PFSK-1 (cell line): Measurements from ENCODE around the gene FLNC.

Experiments
- FOXP2 ChIP-seq: optimal IDR thresholded peaks from 2 replicates; pipeline ENCODE3; 2011; ENCODE audit warnings: borderline replicate concordance, control low read depth, inconsistent platforms; ENCODE audit not compliant: insufficient read depth; ENCODE audit errors: extremely low read length, extremely low read depth
- POLR2AphosphoS5 ChIP-seq: IDR thresholded peaks from 2 replicates; pipeline ENCODE4 v1.6.1; 2012; ENCODE audit warnings: low read depth, mild to moderate bottlenecking, control low read depth, low read length, moderate library complexity
- REST ChIP-seq, 2 experiments: IDR thresholded peaks; 2 replicates each; pipeline versions ENCODE4 v1.6.1 to v1.8.0; 2011 to 2012; ENCODE audit warnings: low read depth in 2 of 2, low read length in 2 of 2, control low read depth in 1 of 2, inconsistent platforms in 1 of 2, mild to moderate bottlenecking in 1 of 2, moderate library complexity in 1 of 2; ENCODE audit not compliant: insufficient read depth in 1 of 2
- SIN3A ChIP-seq: IDR thresholded peaks from 2 replicates; pipeline ENCODE4 v1.6.1; 2012; ENCODE audit warnings: mild to moderate bottlenecking, low read length, moderate library complexity, borderline replicate concordance; ENCODE audit not compliant: insufficient read depth
- TAF1 ChIP-seq: IDR thresholded peaks from 2 replicates; pipeline ENCODE4 v1.6.1; 2012; ENCODE audit warnings: low read length, control low read depth, borderline replicate concordance; ENCODE audit not compliant: insufficient read depth

Gene FLNC

GRCh38 chr7:128869138-128869943 lies 39.1 kb downstream of the FLNC start:
- no peak for TF ChIP-seq FOXP2
- no peak for TF ChIP-seq REST (IDR thresholded peaks at IDR 0.05; ENCODE audit: insufficient read depth in 1 of 2, low read depth in 2 of 2, low read length in 2 of 2)
- no peak for TF ChIP-seq SIN3A
- TF ChIP-seq TAF1: no peak
- TF ChIP-seq POLR2AphosphoS5: no peak

GRCh38 chr7:128869944-128870285 lies 39.7 kb downstream of the FLNC start:
- TF ChIP-seq SIN3A: no peak
- no peak for TF ChIP-seq TAF1
- TF ChIP-seq FOXP2: no peak
- no peak for TF ChIP-seq POLR2AphosphoS5
- TF ChIP-seq REST (IDR thresholded peaks at IDR 0.05; ENCODE audit: insufficient read depth in 1 of 2, low read depth in 2 of 2, low read length in 2 of 2): no peak

- TF ChIP-seq TAF1 (no peak), FOXP2 (no peak), SIN3A (no peak), REST (IDR thresholded peaks at IDR 0.05; ENCODE audit: insufficient read depth in 1 of 2, low read depth in 2 of 2, low read length in 2 of 2) (no peak), POLR2AphosphoS5 (no peak)
These were observed 40.8 kb downstream of the FLNC start for GRCh38 chr7:128871050-128871449.

- TF ChIP-seq FOXP2 (no peak), POLR2AphosphoS5 (no peak), TAF1 (no peak), SIN3A (no peak), REST (IDR thresholded peaks at IDR 0.05; ENCODE audit: insufficient read depth in 1 of 2, low read depth in 2 of 2, low read length in 2 of 2) (no peak)
These were observed 42.2 kb downstream of the FLNC start for GRCh38 chr7:128872394-128872824.
